Heart left ventricle (tissue), 16 donors: Measurements from ENCODE around the gene UGT1A1. TPM values are rescaled to one million over a fixed set of nuclear protein-coding genes. Genes with fewer than 3 reads are reported as not detected.

Source experiments
- ATAC-seq, 4 donors: fragments of 200-7000 bp; cut with Tn5 transposase; one replicate each; pipeline ENCODE4 v1.9.1; 2020 to 2022; ENCODE audit warnings: moderate library complexity in 4 of 4, mild to moderate bottlenecking in 3 of 4, moderate number of reproducible peaks in 1 of 4
- DNase-seq, 5 donors: peaks; one replicate each; pipeline ENCODE4 v3.0.0-alpha.2; 2020
- H3K27ac ChIP-seq, 12 donors: fragments of 200-600 bp; sonication (generic) in 4 of 12; one replicate each; pipeline versions ENCODE4 v1.5.0 to v1.8.0; 2016 to 2022; ENCODE audit warnings: mild to moderate bottlenecking in 2 of 12
- H3K27me3 ChIP-seq, 9 donors: fragments of 200-600 bp; sonication (generic) in 2 of 9; one replicate each; pipeline versions ENCODE4 v1.5.1 to v1.8.0; 2016 to 2022; ENCODE audit warnings: mild to moderate bottlenecking in 3 of 9
- H3K36me3 ChIP-seq, 9 donors: fragments of 200-600 bp; sonication (generic) in 2 of 9; one replicate each; pipeline versions ENCODE4 v1.5.0 to v1.8.0; 2018 to 2022; ENCODE audit warnings: mild to moderate bottlenecking in 2 of 9
- H3K4me1 ChIP-seq, 12 donors: fragments of 200-600 bp; sonication (generic) in 4 of 12; one replicate each; pipeline versions ENCODE4 v1.5.0 to v1.8.0; 2016 to 2022; ENCODE audit warnings: mild to moderate bottlenecking in 3 of 12
- H3K4me3 ChIP-seq, 12 donors: fragments of 200-600 bp; sonication (generic) in 4 of 12; one replicate each; pipeline versions ENCODE4 v1.5.0 to v1.8.0; 2017 to 2022; ENCODE audit warnings: mild to moderate bottlenecking in 9 of 12, moderate library complexity in 4 of 12
- H3K9me3 ChIP-seq, 12 donors: fragments of 200-600 bp; sonication (generic) in 4 of 12; one replicate each; pipeline versions ENCODE4 v1.5.0 to v1.8.0; 2016 to 2022; ENCODE audit warnings: mild to moderate bottlenecking in 1 of 12
- POLR2A ChIP-seq, 2 donors: fragments of 450-650 bp; IDR thresholded peaks; one replicate each; pipeline ENCODE4 v1.6.1; 2017; ENCODE audit warnings: antibody characterized with exemption in 2 of 2, mild to moderate bottlenecking in 2 of 2, moderate library complexity in 2 of 2
- WGBS, 4 donors: extraction: QIAGEN DNeasy Blood & Tissue Kit in 2 of 4; methylation state at CpG; one replicate each; pipeline versions ENCODE4 v1.1.5 to v1.1.7; 2013 to 2018; 5-methylcytosine and 5-hydroxymethylcytosine counted together
- intact Hi-C, 10 donors: fragments of 100-400 bp; cut with DNase I; formaldehyde crosslinking; loops; one replicate each; pipeline versions ENCODE4 v1.11.1 to v1.14.2; 2022
- polyA plus RNA-seq, 2 donors: library from polyadenylated mRNA; stranded (reverse); fragments of 200-250 nt; gene quantifications; one replicate each; pipeline ENCODE4 v1.2.3, GENCODE V29; 2013
- total RNA-seq, 9 donors: library from RNA; depleted of rRNA in 2 of 9; stranded (reverse); fragments of >200 nt in 2 of 9; fragmentation: NEBNext Ultra II Directional in 3 of 9; extraction: Animal tissue kit (Norgen Biotek cat#: 25700) in 3 of 9; gene quantifications; one replicate each; pipeline versions ENCODE4 v1.1.0 to v1.2.4, GENCODE V29; 2016 to 2023
- TF ChIP-seq, protein P1 (sequence below), 12 donors: fragments of 200-600 bp; sonication (generic) in 4 of 12; IDR thresholded peaks; one replicate each; pipeline versions ENCODE4 v1.5.0 to v1.8.0; 2018 to 2022; ENCODE audit warnings: antibody characterized with exemption in 12 of 12, mild to moderate bottlenecking in 5 of 12
- donor health status: ischemic (EF 13 %, LVEDD 7.1; RV severe dilation, severe dysfunction).
- donor health status: healthy with polysubstance abuse.
- donor health status: DM: no; HTN: yes; CAD: no.
- donor health status: DM: no; HTN: no; CAD: no.
- donor health status: ischemic (EF 25% LVEDD 6.9; RV normal size, moderate dysfunction).
- donor health status: ischemic (EF 25% LVEDD 5.7; RV mildly dilated, moderate dysfunction).
- donor health status: healthy.
- donor health status: DM: yes; HTN: yes; CAD: no.
- donor health status: ischemic (EF 35%, LVEDD 5.7; RV mildly dilated, moderate dysfunction).
- donor health status: nonischemic (EF 11% LVEDD 7.7; RV severe dilation, severe dysfunction).
- donor health status: DM: yes; HTN: yes; CAD: no.
- donor health status: PGD.
- donor health status: ischemic (EF 29% LVEDD 5.4; RV normal size, mild dysfunction).
- donor health status: nonischemic (EF 23%, LVEDD 6.1; RV moderate dilation, normal function).

The UGT1A1 gene
- total and polyA plus RNA-seq, 11 donors: 0.03 TPM; not detected in 10

DNA sequence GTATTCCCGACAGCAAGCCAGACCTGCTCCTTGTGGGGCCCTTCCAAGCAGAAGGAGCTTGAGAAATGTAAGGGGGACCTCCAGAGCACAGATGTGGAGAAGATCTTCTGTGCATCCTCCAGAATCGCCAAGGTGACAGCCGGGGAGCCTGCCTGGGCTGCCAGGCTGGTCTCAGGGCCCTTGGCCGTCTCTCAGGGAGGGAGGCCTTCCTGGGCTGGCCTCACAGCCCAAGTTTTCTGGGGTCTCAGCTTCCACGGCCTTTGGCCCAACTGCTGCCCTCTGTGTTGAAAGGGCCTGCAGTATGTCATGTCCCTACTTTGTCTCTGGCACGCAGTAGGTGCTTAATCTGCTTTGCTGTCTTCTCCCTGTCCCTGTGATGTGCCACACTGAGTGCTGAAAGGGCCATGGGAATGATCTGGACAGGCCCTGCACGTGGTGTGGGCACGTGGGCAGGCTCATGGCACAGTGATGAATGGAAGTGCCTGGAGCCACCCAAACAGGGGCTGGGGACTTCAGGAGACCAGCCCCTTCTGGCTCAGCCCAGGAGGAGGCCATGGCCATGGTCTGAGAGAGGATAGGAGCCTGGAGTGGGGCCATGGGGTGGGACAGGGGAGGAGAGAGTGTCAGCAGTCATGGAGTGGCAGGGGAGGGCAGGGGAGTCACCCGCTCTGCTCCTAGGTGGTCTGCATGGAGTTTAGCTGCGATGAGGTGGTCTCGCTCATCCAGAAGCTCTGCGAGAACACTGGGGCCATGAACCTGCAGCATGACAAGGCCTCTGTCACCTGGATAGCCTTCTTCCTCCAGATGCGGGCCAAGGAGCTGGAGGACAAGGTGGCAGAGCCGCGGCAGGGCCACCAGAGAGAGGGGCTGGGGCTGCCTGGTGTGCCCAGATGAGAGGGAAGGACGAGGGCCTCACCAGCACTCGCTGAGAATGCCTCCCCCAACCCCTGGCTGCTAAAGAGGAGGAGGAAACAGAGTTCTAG is 58.9 kb downstream of the UGT1A1 start:
- no peak for TF ChIP-seq POLR2A (IDR thresholded peaks at IDR 0.05)
- DNase-seq: no peak
- H3K4me1 ChIP-seq: no peaks in the 10 kb centered on the region
- no peak overlapping the region for H3K27ac ChIP-seq
- H3K4me3 ChIP-seq: no peak overlapping the region
- peaks cover 0 to 8% (median 0%) of the 10 kb centered on the region in 12 donors for H3K9me3 ChIP-seq
- no peaks in the 10 kb centered on the region for H3K36me3 ChIP-seq
- H3K27me3 ChIP-seq: peaks cover 0 to 6% (median 0%) of the 10 kb centered on the region in 9 donors
- ATAC-seq: peak in 1 of 4 donors; percentile 10
- intact Hi-C loops: no loop called here
- 69 to 80% (median 76%) methylated on average over 15 to 17 of the region's 17 CpGs for WGBS, 4 donors

DNA sequence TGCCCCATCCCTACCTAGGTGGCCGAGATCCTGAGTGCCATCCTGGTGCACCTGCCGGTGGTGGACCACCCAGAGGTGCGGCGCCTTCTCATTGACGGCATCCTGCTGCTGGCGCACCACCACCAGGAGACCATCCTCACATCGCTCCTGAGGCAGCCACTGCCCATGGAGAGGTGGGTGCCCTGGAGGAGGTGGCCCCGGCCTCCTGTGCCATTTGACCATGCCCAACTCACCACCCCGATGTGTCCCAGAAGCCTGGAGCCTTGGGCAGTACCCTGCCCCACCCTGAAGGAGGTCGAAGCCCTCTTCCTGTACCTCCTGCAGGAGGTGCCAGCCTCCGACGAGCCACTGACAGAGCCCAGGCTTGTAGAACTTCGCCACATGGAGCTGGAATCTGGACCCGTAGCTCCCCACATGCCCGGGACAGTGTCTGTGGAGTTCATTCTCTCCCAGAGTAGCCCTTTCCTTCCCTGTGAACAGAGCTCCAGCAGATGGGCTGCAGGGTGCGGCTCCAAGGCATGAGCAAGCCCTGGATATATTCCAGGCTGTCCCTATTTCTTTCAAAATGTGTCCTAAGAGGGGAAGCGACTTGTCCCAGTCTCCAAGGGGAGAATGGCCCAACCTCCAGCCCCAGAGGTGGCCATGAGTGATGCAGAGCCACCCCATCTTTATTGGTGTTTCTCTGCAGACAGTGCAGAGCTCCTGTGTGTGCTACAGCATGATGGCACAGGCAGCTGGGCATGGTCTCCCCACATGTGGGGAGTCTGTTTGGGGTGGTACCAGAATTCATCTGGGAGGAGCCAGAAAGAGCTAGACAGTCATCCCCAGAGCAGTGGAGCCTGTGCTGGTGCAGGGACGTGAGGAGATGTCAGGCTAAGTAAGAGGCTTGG is 60.1 kb downstream of the UGT1A1 start:
- ATAC-seq: no peak

DNA sequence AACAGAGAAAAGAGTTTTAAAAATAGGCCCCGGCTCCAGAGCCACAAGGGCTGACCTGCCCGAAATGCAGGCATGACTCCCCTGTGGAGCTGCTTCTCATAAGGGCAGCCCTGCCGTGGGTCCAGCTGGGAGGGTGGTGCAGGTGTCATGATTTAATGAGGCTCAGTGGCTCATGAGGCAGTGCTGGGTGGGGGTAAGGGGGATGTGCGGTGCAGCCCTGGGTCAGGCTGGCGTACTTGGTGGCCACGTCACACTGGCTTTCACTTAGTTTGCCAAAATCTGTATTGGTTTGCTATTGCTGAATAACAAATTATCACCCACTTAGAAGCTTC is 60.7 kb downstream of the UGT1A1 start:
- H3K4me1 ChIP-seq: no peaks in the 10 kb centered on the region
- no peak overlapping the region for H3K27ac ChIP-seq
- H3K27me3 ChIP-seq: peaks cover 0 to 6% (median 0%) of the 10 kb centered on the region in 9 donors
- 66 to 83% (median 81%) methylated on average over 6 of the region's 6 CpGs for WGBS, 4 donors
- intact Hi-C loops: no loop called here
- peaks cover 0 to 8% (median 0%) of the 10 kb centered on the region in 12 donors for H3K9me3 ChIP-seq
- H3K36me3 ChIP-seq: no peaks in the 10 kb centered on the region
- TF ChIP-seq, protein P1, sequence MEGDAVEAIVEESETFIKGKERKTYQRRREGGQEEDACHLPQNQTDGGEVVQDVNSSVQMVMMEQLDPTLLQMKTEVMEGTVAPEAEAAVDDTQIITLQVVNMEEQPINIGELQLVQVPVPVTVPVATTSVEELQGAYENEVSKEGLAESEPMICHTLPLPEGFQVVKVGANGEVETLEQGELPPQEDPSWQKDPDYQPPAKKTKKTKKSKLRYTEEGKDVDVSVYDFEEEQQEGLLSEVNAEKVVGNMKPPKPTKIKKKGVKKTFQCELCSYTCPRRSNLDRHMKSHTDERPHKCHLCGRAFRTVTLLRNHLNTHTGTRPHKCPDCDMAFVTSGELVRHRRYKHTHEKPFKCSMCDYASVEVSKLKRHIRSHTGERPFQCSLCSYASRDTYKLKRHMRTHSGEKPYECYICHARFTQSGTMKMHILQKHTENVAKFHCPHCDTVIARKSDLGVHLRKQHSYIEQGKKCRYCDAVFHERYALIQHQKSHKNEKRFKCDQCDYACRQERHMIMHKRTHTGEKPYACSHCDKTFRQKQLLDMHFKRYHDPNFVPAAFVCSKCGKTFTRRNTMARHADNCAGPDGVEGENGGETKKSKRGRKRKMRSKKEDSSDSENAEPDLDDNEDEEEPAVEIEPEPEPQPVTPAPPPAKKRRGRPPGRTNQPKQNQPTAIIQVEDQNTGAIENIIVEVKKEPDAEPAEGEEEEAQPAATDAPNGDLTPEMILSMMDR (IDR thresholded peaks at IDR 0.05): no peak
- TF ChIP-seq POLR2A (IDR thresholded peaks at IDR 0.05): no peak
- no peak for DNase-seq
- ATAC-seq: no peak
- H3K4me3 ChIP-seq: no peak overlapping the region

More for the DNA sequence above, 60.1 kb downstream of the UGT1A1 start:
- no peak for TF ChIP-seq POLR2A (IDR thresholded peaks at IDR 0.05)
- TF ChIP-seq, protein P1 (IDR thresholded peaks at IDR 0.05): no peak
- peaks cover 0 to 6% (median 0%) of the 10 kb centered on the region in 9 donors for H3K27me3 ChIP-seq
- 78 to 84% (median 81%) methylated on average over 14 to 18 of the region's 18 CpGs for WGBS, 4 donors
- no peaks in the 10 kb centered on the region for H3K36me3 ChIP-seq
- no peak for DNase-seq
- peaks cover 0 to 8% (median 0%) of the 10 kb centered on the region in 12 donors for H3K9me3 ChIP-seq
- H3K27ac ChIP-seq: no peak overlapping the region
- H3K4me3 ChIP-seq: no peak overlapping the region
- no peaks in the 10 kb centered on the region for H3K4me1 ChIP-seq
- intact Hi-C loops: no loop called here

DNA sequence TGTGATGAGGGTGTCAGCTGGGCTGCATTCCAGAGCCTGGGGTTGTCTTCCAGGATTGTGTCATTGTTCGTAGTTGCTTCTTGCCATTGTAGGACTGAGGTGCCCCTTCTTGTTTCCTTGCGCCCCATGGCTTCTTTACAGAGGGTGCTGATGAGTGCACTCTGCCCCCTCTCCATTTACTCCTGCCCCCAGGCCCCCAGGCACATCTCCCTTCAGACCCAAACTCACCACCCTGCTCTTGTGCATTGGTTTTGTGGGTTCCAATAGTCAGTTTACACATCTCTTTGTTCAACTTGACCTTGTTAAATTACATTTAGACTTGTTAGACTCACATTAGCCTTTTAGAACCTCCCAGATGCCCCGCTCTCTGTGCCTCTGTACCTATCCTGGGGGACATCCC is 61.1 kb downstream of the UGT1A1 start:
- DNase-seq: no peak
- peaks cover 0 to 6% (median 0%) of the 10 kb centered on the region in 9 donors for H3K27me3 ChIP-seq
- WGBS, 4 donors: 85 to 97% (median 91%) methylated on average over 3 of the region's 3 CpGs

More for the DNA sequence above, 61.1 kb downstream of the UGT1A1 start:
- no peak for ATAC-seq
- Histone ChIP-seq H3K4me1 (no peaks in the 10 kb centered on the region), H3K36me3 (no peaks in the 10 kb centered on the region), H3K9me3 (peaks cover 0 to 9% (median 0%) of the 10 kb centered on the region in 12 donors), H3K27ac (no peak overlapping the region), H3K4me3 (no peak overlapping the region)
- TF ChIP-seq POLR2A (IDR thresholded peaks at IDR 0.05): no peak
- TF ChIP-seq, protein P1 (IDR thresholded peaks at IDR 0.05): no peak
- intact Hi-C loops: no loop called here
